Mesodermal cell (in vitro differentiated cells): ENCODE results near the gene FMO5.
A peak's percentile ranks its signal among the peaks of the same experiment; 100 is the strongest.
"Not testable (repeated sequence)": the region's sequence is repeated elsewhere in the genome, so short reads cannot be mapped to it uniquely, and the experiment has no call there.

ENCODE experiments used
- H3K27ac ChIP-seq: 2 replicates; pipeline ENCODE4 v1.7.0; 2013; ENCODE audit warnings: mild to moderate bottlenecking, low read depth, low read length, moderate library complexity; ENCODE audit not compliant: severe bottlenecking
- H3K36me3 ChIP-seq: 2 replicates; pipeline ENCODE4 v1.7.1; 2013; ENCODE audit warnings: mild to moderate bottlenecking, low read length, moderate library complexity; ENCODE audit not compliant: control insufficient read depth, insufficient read depth
- H3K4me1 ChIP-seq: one replicate; pipeline ENCODE4 v1.7.1; 2013; ENCODE audit warnings: mild to moderate bottlenecking, low read length; ENCODE audit not compliant: insufficient read depth, control insufficient read depth, poor library complexity, severe bottlenecking
- H3K4me3 ChIP-seq: 2 replicates; pipeline ENCODE4 v1.7.0; 2013; ENCODE audit warnings: low read length, control low read depth, mild to moderate bottlenecking; ENCODE audit not compliant: insufficient read depth, poor library complexity, severe bottlenecking; ENCODE audit errors: extremely low read depth
- H3K9me3 ChIP-seq: 2 replicates; pipeline ENCODE4 v1.7.1; 2013; ENCODE audit warnings: mild to moderate bottlenecking, low read length, moderate library complexity; ENCODE audit not compliant: control insufficient read depth
- WGBS, 2 experiments: methylation state at CpG; one replicate each; pipeline ENCODE4 v1.1.5; 2013; ENCODE audit warnings: missing lambda C conversion rate in 2 of 2; ENCODE audit not compliant: insufficient coverage in 2 of 2; 5-methylcytosine and 5-hydroxymethylcytosine counted together

FMO5 gene

GRCh38 chr1:147246910-147247655 lies 21.9 kb upstream of the FMO5 start:
- no peaks in the 10 kb centered on the region for H3K9me3 ChIP-seq
- peaks cover 8% of the 10 kb centered on the region for H3K36me3 ChIP-seq
- no peak overlapping the region for H3K4me3 ChIP-seq
- peaks cover 12% of the 10 kb centered on the region for H3K4me1 ChIP-seq
- H3K27ac ChIP-seq, result no peak overlapping the region
- 78 to 88% methylated on average over 1 to 2 of the region's 2 CpGs for WGBS, 2 experiments

GRCh38 chr1:147246044-147246690 lies 21.0 kb upstream of the FMO5 start:
- Histone ChIP-seq H3K27ac (no peak overlapping the region), H3K9me3 (no peaks in the 10 kb centered on the region), H3K36me3 (peaks cover 8% of the 10 kb centered on the region), H3K4me1 (peaks cover 12% of the 10 kb centered on the region), H3K4me3 (no peak overlapping the region)
- no CpG with 5 or more reads among the region's 2 CpGs for WGBS, 2 experiments

DNA sequence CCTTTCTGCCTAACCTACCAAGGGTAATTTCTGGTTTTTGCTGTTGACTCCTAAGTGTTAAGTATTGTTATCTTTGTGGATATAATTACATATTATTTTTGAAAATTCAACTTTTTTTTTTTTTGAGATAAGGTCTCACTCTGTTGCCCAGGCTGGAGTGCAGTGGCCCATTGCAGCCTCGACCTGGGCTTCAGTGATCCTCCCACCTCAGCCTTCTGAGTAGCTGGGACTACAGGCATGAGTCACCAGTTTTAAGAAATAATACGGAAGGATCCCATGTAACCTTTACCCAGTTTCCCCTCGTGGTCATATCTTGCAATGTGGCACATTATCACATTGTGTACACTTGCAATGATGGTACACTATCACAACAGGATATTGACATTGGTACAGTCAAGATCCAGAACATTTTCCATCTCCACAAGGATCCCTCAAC lies 20.5 kb upstream of the FMO5 start:
- H3K9me3 ChIP-seq, result no peaks in the 10 kb centered on the region
- peaks cover 8% of the 10 kb centered on the region for H3K36me3 ChIP-seq
- no peak overlapping the region for H3K4me3 ChIP-seq
- 94% methylated on average over 3 of the region's 3 CpGs for WGBS, 2 experiments
- H3K27ac ChIP-seq, result no peak overlapping the region
- H3K4me1 ChIP-seq, result peaks cover 12% of the 10 kb centered on the region

DNA sequence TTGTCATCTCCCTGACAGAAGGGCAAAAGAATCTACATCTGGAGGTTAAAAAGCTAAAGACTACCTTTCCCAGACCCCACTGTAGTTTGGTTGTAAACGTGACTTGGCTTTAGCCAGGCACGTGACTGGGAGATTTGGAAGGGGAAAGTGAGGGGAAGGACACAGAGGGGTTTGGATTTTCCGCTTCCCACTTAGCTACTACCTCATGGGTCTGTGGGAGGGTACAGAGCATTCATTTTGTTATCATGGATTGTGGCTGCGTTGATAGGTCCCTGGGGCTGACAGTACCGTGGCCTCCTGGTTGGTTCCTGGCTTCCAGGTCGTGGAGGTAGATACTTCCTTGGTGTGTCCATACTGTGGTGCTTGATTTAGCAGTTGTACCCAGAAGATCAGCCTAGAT lies 20.0 kb upstream of the FMO5 start:
- Histone ChIP-seq H3K36me3 (peaks cover 8% of the 10 kb centered on the region), H3K4me3 (no peak overlapping the region), H3K27ac (no peak overlapping the region), H3K9me3 (no peaks in the 10 kb centered on the region), H3K4me1 (peaks cover 12% of the 10 kb centered on the region)
- 89 to 100% methylated on average over 3 of the region's 6 CpGs for WGBS, 2 experiments

DNA sequence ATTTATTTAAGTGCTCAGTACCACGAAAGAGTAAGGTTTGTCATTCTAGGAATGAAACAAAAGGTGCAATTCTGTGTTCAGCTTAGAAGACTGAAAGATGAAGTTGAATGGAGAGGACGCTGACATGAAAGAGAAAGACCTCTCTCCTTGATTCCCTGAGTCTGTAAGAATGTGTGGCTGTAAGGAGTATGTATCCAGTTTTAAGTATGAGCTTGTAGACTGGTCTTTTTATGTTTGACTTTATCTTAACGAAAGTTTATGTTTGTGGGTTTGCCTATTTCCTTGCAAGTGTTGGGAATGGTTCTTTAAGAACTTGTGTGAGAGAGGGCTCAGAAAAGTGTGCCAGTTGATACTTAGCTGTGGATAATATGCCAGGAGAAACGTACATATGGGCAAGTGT lies 18.7 kb upstream of the FMO5 start:
- Histone ChIP-seq H3K36me3 (peaks cover 8% of the 10 kb centered on the region), H3K9me3 (no peaks in the 10 kb centered on the region), H3K4me3 (peak overlapping the region; percentile 94), H3K4me1 (peaks cover 12% of the 10 kb centered on the region), H3K27ac (no peak overlapping the region)
- WGBS, 2 experiments, result 7 to 17% methylated on average over 3 to 4 of the region's 4 CpGs

GRCh38 chr1:147243228-147243685 lies 18.1 kb upstream of the FMO5 start:
- Histone ChIP-seq H3K27ac (no peak overlapping the region), H3K36me3 (peaks cover 8% of the 10 kb centered on the region), H3K4me3 (peak overlapping the region; percentile 94), H3K9me3 (no peaks in the 10 kb centered on the region), H3K4me1 (peaks cover 12% of the 10 kb centered on the region)
- WGBS, 2 experiments, result 0 to 1% methylated on average over 16 to 20 of the region's 30 CpGs

DNA sequence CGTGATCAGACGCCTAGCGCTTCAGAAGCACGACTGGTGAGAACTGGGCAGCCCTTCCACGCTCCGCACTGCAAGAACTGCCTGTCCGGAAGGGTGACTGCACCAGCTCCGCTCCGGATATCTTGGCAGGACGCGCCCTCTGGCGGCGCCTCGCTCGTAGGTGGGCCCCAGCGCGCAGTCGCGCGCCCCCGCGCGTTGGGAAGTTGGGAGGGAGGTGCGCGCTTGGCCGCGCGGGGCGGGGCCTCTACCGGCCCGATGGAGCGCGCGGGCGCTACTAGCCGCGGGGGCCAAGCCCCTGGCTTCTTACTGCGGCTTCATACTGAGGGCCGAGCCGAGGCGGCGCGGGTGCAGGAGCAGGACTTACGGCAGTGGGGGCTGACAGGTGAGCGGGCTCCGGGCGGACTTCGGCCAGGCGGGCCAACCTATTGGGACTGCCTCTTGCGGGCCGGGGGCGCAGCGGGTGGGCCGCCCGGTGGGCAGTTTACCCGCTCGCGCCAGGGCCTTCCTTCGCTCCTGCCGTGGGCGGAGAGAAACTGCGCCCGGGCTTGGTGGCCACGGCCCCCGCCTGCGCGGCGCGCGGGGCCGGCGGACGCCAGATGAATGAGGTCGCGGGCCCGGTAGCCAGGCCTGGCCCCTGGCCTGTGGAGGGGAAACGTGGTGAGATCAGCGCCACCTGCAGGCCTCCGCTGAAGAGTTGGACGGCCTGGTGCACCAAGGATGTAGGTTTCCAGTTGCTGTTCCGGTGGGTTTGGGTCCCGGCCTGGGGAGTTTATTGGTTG lies 17.5 kb upstream of the FMO5 start, which contains the start of gene CHD1L:
CHD1L (plus strand) TSS at position 236 of the 779 bp plus-strand sequence; CDS start at position 256, 20 bp downstream.
- H3K4me1 ChIP-seq, result peaks cover 12% of the 10 kb centered on the region
- WGBS, 2 experiments, result 1% methylated on average over 41 to 54 of the region's 82 CpGs
- H3K27ac ChIP-seq, result peak within 1 kb of the TSS; percentile 78
- peaks cover 8% of the 10 kb centered on the region for H3K36me3 ChIP-seq
- peak within 1 kb of the TSS; percentile 94 for H3K4me3 ChIP-seq
- H3K9me3 ChIP-seq, result no peaks in the 10 kb centered on the region

DNA sequence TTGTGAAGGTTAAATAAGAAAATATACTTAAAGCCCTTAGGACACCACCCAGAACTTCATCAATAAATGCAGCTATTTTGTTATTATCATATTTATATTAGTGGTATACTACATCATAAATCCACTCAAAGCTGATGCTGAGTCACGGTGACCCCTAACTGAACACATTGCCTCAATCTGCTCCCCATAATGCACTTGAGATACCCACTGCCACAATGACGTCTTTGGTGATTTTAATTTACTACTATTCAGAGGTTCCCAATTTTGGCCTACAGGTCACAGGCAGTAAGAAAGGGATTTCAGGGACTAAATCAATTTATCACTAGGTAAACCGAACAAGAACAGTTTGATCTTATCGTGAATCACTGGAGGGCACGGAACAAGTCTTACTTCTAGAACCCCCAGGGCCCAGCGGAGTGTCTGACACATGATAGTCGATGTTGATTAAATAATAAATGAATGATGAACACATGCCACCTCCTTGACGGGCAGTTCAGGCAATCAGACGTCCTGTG lies 16.9 kb upstream of the FMO5 start:
- peaks cover 5% of the 10 kb centered on the region for H3K4me1 ChIP-seq
- WGBS, 2 experiments, result 57 to 80% methylated on average over 5 to 9 of the region's 9 CpGs
- H3K4me3 ChIP-seq, result peak overlapping the region; percentile 94
- H3K27ac ChIP-seq, result no peak overlapping the region
- H3K9me3 ChIP-seq, result no peaks in the 10 kb centered on the region
- peaks cover 8% of the 10 kb centered on the region for H3K36me3 ChIP-seq

DNA sequence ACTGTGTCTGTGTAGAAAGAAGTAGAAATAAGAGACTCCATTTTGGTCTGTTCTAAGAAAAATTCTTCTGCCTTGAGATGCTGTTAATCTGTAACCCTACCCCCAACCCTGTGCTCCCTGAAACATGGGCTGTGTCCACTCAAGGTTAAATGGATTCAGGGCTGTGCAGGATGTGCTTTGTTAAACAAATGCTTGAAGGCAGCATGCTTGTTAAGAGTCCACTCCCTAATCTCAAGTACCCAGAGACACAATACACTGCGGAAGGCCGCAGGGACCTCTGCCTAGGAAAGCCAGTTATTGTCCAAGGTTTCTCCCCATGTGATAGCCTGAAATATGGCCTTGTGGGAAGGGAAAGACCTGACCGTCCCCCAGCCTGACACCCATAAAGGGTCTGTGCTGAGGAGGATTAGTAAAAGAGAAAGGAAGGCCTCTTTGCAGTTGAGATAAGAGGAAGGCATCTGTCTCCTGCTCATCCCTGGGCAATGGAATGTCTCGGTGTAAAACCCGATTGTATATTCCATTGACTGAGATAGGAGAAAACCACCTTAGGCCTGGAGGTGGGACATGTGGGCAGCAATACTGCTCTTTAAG lies 15.1 kb upstream of the FMO5 start:
- not testable (repeated sequence) for H3K27ac ChIP-seq, H3K4me1 ChIP-seq, H3K4me3 ChIP-seq, H3K36me3 ChIP-seq
- peaks cover 12% of the 10 kb centered on the region for H3K9me3 ChIP-seq
- 64 to 83% methylated on average over 1 to 2 of the region's 5 CpGs for WGBS, 2 experiments
